HUES6 (cell line): ENCODE measurements around the gene RNF220.
A peak's percentile ranks its signal among the peaks of the same experiment; 100 is the strongest.

Experiments used
- H3K27ac ChIP-seq: 2 replicates; pipeline ENCODE4 v1.7.0; 2013; ENCODE audit warnings: low read depth, mild to moderate bottlenecking, low read length, inconsistent platforms
- H3K27me3 ChIP-seq: 2 replicates; pipeline ENCODE4 v1.6.1; 2013; ENCODE audit warnings: low read length; ENCODE audit not compliant: control insufficient read depth, insufficient read depth
- H3K36me3 ChIP-seq: 2 replicates; pipeline ENCODE4 v1.6.1; 2013; ENCODE audit warnings: low read length; ENCODE audit not compliant: control insufficient read depth, insufficient read depth
- H3K4me1 ChIP-seq: 2 replicates; pipeline ENCODE4 v1.6.1; 2013; ENCODE audit warnings: low read length; ENCODE audit not compliant: control insufficient read depth, insufficient read depth
- H3K4me3 ChIP-seq: 2 replicates; pipeline ENCODE4 v1.5.1; 2013; ENCODE audit warnings: low read depth, low read length
- H3K9ac ChIP-seq: one replicate; pipeline ENCODE4 v1.6.1; 2013; ENCODE audit warnings: mild to moderate bottlenecking, low read length
- H3K9me3 ChIP-seq: 2 replicates; pipeline ENCODE4 v1.6.1; 2013; ENCODE audit warnings: low read depth, low read length; ENCODE audit not compliant: control insufficient read depth, insufficient read depth

RNF220 gene

DNA sequence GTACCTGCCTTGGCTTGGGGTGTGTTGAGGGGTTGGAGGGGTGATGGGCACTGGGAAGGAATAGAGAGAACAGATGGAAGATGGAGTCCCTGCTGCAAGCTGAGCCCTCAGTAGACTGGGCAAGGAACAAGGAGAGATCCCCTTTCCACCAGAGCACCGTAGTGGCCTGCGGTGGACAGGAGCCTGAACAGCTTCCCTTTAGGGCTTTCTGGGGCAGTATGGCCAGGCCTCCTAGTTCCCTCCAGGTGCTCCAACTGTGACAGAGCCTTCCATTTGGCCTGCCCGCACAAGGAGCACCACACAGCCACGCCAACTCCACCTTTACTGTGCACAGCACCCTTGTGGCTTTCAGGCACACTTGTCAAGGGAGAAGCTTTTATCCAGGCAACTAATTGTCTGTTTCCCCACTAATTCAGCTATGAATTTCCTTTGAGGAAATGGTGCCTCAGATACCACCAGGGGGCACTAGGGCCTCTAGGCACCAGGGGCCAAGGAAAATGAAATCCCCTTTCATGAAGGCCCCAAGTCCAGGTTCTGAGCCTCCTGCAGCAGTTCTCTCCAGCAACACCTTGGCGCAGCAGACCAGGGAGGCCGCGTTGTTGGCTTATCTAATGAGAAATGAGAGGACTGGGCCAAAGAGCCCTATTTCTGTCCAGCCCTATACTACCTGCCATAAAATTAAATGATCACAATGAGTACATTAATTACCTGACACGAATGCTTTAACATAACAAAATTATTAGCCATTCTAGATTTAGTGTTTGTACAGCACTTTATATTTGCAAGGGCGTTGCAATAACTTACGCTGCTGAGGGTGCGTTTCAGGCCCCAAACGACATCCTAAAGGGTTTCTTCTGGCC is 26.9 kb upstream of the RNF220 start:
- Histone ChIP-seq H3K4me1 (peaks cover 2% of the 10 kb centered on the region; the same call in 1 of the 2 replicates), H3K9me3 (no peaks in the 10 kb centered on the region), H3K4me3 (no peak overlapping the region)

GRCh38 chr1:44380666-44381177 is 24.3 kb upstream of the RNF220 start:
- no peaks in the 10 kb centered on the region for H3K9me3 ChIP-seq
- H3K36me3 ChIP-seq = no peaks in the 10 kb centered on the region
- peaks cover 2% of the 10 kb centered on the region; the same call in 1 of the 2 replicates for H3K4me1 ChIP-seq
- no peak overlapping the region for H3K9ac ChIP-seq
- no peak overlapping the region for H3K27ac ChIP-seq
- no peak overlapping the region for H3K4me3 ChIP-seq
- no peaks in the 10 kb centered on the region for H3K27me3 ChIP-seq

More for the DNA sequence above, 26.9 kb upstream of the RNF220 start:
- Histone ChIP-seq H3K27me3 (no peaks in the 10 kb centered on the region), H3K9ac (no peak overlapping the region), H3K36me3 (no peaks in the 10 kb centered on the region), H3K27ac (no peak overlapping the region)

DNA sequence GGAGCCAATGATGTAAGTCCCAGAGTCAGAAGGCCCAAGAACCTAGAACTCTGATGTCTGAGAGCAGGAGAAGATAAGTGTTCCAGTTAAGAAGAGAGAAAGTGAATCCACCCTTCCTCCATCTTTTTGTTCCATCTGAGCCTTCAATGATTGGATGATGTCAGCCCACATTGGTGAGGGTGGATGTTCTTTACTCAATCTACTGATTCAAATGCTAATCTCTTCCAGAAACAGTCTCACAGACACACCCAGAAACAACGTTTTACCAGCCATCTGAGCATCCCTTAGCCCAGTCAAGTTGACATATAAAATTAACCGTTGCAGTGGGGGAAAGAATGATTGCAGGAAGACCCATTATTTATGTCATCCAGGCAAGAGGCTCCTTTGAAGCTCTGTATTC is 16.5 kb upstream of the RNF220 start:
- Histone ChIP-seq H3K4me1 (peaks cover 4% of the 10 kb centered on the region; the same call in 1 of the 2 replicates), H3K4me3 (no peak overlapping the region), H3K27ac (no peak overlapping the region), H3K36me3 (no peaks in the 10 kb centered on the region), H3K9me3 (no peaks in the 10 kb centered on the region), H3K27me3 (peaks cover 9% of the 10 kb centered on the region; the same call in 1 of the 2 replicates), H3K9ac (no peak overlapping the region)

- H3K27ac ChIP-seq = no peak overlapping the region
- no peak overlapping the region for H3K4me3 ChIP-seq
- no peaks in the 10 kb centered on the region for H3K36me3 ChIP-seq
- H3K4me1 ChIP-seq = peaks cover 4% of the 10 kb centered on the region; the same call in 1 of the 2 replicates
- peaks cover 9% of the 10 kb centered on the region; the same call in 1 of the 2 replicates for H3K27me3 ChIP-seq
- H3K9me3 ChIP-seq = no peaks in the 10 kb centered on the region
- no peak overlapping the region for H3K9ac ChIP-seq
Measured at GRCh38 chr1:44389437-44389836, 15.6 kb upstream of the RNF220 start.

GRCh38 chr1:44390277-44390676 is 14.8 kb upstream of the RNF220 start:
- no peaks in the 10 kb centered on the region for H3K36me3 ChIP-seq
- no peak overlapping the region for H3K27ac ChIP-seq
- H3K9me3 ChIP-seq = no peaks in the 10 kb centered on the region

GRCh38 chr1:44401256-44402228 is 3.5 kb upstream of the RNF220 start:
- Histone ChIP-seq H3K27me3 (peaks cover 29% of the 10 kb centered on the region), H3K4me1 (peaks cover 4% of the 10 kb centered on the region; the same call in 1 of the 2 replicates), H3K9ac (no peak overlapping the region), H3K36me3 (no peaks in the 10 kb centered on the region), H3K4me3 (no peak overlapping the region), H3K9me3 (no peaks in the 10 kb centered on the region), H3K27ac (no peak overlapping the region)

More at GRCh38 chr1:44390277-44390676, 14.8 kb upstream of the RNF220 start:
- Histone ChIP-seq H3K4me3 (no peak overlapping the region), H3K4me1 (peaks cover 4% of the 10 kb centered on the region; the same call in 1 of the 2 replicates), H3K27me3 (peaks cover 9% of the 10 kb centered on the region; the same call in 1 of the 2 replicates), H3K9ac (no peak overlapping the region)

- Histone ChIP-seq H3K9me3 (no peaks in the 10 kb centered on the region), H3K36me3 (no peaks in the 10 kb centered on the region), H3K27me3 (peaks cover 58% of the 10 kb centered on the region), H3K4me1 (peaks cover 11% of the 10 kb centered on the region; the same call in 1 of the 2 replicates), H3K27ac (no peak overlapping the region), H3K4me3 (peak overlapping the region; percentile 77), H3K9ac (peak overlapping the region; percentile 49)
Measured at GRCh38 chr1:44405798-44406736, 1.0 kb downstream of the RNF220 start.

GRCh38 chr1:44406737-44407429 is 1.8 kb downstream of the RNF220 start:
- H3K9ac ChIP-seq = peak overlapping the region; percentile 45
- H3K9me3 ChIP-seq = no peaks in the 10 kb centered on the region
- H3K4me1 ChIP-seq = peaks cover 11% of the 10 kb centered on the region; the same call in 1 of the 2 replicates
- H3K27me3 ChIP-seq = peaks cover 66% of the 10 kb centered on the region
- H3K27ac ChIP-seq = no peak overlapping the region
- H3K36me3 ChIP-seq = no peaks in the 10 kb centered on the region
- peak overlapping the region; percentile 77 for H3K4me3 ChIP-seq

GRCh38 chr1:44407430-44408211 is 2.6 kb downstream of the RNF220 start:
- Histone ChIP-seq H3K4me3 (peak overlapping the region; percentile 77), H3K27me3 (peaks cover 74% of the 10 kb centered on the region), H3K9me3 (no peaks in the 10 kb centered on the region), H3K36me3 (no peaks in the 10 kb centered on the region), H3K9ac (no peak overlapping the region), H3K4me1 (peaks cover 11% of the 10 kb centered on the region), H3K27ac (no peak overlapping the region)
